IPS DF 19.7 (cell line): Measurements from ENCODE around the gene CLIP1.
"Not testable (repeated sequence)": the region's sequence is repeated elsewhere in the genome, so short reads cannot be mapped to it uniquely, and the experiment has no call there.

Source experiments
- DNase-seq: peaks from one replicate; pipeline ENCODE4 v3.0.0-alpha.2; 2013; ENCODE audit warnings: low read depth, low spot score

Gene CLIP1

GRCh38 chr12:122395319-122395718 lies 27.1 kb downstream of the CLIP1 start:
- no peak for DNase-seq

GRCh38 chr12:122394626-122395194 lies 27.8 kb downstream of the CLIP1 start:
- no peak for DNase-seq

DNA sequence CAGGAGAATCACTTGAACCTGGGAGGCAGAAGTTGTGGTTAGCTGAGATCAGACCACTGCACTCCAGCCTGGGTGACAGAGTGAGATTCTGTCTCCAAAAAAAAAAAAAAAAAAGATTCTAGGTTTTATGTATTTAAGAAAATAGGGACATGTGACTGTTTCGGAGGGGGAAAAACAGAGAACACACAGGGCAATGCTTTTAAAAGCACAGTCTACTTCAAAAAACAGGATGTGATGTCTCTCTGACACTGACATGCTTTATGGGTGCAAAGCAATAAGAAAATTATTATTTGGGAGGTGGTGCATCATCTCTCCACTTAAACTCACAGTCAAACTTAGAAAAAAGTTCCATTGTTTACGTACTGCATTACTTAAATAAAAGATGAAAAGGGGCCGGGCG lies 28.7 kb downstream of the CLIP1 start:
- DNase-seq, result no peak

DNA sequence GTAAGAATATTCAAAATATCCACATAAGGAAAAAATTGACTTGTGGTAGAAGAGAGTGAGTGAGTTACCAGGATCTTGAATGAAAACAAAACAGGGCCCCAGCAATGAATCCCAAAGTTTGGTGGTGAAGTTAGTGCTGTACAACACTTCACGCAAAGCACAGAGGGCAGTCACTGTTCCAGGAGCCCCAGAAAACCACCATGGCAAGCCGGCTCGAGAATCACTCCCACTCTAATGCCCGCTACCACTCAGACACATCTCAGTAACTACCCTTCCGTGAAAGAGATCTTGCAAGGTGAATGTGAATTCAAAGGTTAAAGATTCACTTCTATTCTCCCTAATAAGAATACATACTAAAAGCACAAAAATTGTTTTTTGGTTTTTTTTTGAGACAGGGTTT lies 30.1 kb downstream of the CLIP1 start:
- no peak for DNase-seq

DNA sequence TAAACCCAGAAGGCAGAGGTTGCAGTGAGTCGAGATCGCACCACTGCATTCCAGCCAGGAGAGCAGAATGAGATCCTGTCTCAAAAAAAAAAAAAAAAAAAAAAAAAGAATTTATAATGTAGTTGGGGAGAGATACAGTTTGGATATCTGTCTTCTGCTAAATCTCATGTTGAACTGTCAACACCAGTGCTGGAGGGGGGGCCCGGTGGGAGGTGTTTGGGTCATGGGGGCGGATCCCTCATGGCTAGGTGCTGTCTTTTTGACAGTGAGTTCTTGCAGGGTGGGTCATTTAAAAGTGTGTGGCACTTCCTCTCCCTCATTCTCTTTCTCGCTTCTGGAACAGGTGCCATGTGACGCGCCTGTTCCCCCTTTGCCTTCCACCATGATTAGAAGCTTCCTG lies 32.8 kb downstream of the CLIP1 start:
- DNase-seq, result no peak

DNA sequence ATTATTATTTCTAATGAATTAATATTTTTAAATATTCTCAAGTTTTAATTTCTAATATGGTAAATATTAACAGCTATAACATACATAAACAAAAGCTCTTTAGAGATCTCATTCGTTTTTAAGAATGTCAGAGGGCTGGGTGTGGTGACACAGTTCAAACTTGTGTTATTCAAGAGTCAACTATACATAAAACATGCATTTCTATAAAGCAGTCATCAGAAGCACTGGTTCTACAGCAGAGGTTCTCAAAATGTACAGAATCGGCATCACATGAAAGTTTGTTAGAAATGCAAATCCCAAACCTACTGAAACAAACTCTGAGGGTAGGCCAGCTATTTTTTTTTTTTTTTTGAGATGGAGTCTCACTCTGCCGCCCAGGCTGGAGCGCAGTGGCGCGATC lies 34.6 kb downstream of the CLIP1 start:
- no peak for DNase-seq

DNA sequence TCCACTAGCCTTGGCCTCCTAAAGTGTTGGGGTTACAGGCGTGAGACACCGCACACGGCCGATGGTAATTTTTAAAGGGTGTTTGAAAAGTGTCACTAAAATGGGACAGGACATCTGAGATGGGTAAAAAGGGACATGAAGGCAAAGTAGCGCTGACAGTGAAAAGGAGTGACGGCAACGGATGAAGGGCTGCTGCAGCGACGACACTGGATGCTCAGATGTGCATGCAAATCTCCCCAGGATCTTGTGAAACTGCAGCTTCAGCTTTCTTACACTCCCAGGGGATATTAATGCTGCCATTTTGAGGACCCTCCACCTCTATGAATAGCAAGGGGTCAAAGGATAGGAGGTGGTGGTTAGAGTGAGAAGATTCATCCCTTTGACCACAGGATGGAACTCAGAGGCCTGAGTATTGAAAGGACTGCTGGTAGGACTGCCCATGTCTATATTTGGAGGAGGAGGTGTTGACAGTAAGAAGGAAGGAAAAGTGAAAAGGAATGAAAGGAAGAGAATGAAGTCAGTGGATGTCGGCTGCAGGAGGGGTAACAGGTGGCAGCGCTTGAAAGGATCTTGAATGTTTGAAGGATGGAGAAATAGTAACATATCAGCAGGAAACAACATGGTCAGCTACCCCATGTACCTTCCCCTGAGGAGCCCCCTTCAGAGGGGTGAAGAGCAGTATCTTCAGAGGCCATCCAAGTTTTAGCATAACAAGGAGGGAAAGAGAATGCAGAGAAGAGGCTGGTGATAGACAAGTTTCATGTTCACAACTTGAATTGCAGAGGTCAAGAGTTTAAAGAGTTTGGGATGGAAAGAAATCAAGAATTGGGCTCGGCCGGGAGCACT lies 37.1 kb downstream of the CLIP1 start:
- no peak for DNase-seq

- DNase-seq, result no peak
These were observed 39.5 kb downstream of the CLIP1 start for GRCh38 chr12:122382919-122383350.

DNA sequence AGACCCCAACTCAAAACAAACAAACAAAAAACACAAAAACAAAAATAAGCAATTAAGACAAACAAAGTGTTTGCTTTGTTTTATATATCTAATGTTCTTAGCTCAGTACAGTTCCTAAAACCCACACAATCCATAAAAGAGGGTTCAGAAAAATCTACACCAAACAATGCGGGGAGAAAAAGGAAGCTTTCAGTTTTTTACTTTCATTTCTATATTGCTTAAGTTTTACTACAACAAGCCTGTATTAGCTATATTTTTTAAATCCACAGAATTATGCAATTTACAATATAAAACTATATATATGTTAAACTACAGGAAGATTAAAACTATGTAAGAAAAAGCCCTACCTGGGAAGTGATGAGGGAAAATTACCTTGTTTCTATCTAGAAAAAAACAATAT lies 41.4 kb downstream of the CLIP1 start:
- no peak for DNase-seq

DNA sequence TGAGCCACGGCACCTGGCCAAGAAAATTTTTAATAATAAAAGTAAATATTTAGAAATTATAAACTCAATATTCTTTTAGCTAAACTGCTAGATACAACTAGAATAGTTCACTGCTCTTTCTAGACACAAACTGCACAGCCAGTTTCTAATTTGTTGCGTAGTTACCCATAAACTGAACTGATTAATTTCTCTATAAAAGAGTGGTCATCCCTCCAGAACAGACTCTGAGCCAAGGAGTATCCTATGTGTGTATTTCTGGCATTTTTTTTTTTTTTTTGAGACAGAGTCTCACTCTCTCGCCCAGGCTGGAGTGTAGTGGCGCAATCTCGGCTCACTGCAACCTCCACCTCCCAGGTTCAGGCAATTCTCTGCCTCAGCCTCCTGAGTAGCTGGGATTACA lies 45.7 kb downstream of the CLIP1 start:
- DNase-seq, result not testable (repeated sequence)

GRCh38 chr12:122374707-122375106 lies 47.8 kb downstream of the CLIP1 start:
- no peak for DNase-seq

DNA sequence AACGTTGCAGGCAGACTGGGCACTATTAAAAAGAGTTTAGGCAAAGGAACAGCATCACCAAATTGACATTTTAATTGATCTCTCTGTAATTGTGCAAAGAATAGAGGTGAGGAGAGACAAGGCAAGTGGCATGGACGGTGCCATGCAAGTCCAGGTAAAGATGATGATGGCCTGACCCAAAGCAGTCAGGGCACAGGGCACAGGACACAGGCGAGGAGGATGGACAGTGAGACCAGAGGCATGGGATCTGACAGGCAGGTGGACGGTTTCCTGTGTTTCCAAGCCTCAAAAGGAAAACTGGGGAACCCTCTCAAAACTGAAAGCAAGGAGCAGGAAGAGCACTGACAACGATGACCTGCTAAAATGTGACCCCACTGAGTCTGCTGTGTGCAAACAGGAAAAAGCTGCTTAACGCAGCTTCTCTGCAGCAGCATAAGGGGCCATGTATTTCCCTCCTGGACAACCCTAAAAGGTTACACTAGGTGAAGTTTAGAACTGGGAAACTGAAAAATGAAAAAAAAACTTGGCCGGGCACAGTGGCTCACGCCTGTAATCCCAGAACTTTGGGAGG lies 50.9 kb downstream of the CLIP1 start:
- DNase-seq, result no peak

DNA sequence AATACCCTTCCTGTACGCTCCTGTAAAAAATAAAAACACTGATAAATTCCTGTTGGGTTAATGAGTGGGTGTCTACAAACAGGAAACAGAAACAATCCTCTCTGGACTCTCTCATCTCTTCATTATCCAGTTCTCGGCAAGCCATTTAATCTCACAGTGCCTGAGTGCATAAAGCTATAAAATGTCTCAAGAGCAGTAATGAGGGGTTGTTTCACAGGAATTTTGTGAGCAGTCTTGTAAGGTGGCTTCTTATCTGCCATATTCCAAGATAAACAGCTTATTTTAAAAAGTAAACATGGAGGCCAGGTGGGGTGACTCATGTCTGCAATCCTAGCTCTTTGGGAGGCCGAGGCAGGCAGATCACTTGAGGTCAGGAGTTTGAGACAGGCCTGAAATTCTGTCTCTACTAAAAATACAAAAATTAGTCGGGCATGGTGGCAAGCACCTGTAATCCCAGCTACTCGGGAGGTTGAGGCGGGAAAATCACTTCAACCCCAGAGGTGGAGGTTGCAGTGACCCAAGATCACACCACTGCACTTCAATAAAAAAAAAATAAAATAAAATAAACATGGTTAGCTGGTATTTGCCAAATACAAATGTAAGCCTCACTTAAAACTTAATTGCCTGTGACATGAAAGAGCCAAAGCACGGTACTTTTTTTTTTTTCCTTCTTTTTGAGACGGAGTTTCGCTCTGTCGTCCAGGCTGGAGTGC lies 54.0 kb downstream of the CLIP1 start:
- DNase-seq, result no peak

DNA sequence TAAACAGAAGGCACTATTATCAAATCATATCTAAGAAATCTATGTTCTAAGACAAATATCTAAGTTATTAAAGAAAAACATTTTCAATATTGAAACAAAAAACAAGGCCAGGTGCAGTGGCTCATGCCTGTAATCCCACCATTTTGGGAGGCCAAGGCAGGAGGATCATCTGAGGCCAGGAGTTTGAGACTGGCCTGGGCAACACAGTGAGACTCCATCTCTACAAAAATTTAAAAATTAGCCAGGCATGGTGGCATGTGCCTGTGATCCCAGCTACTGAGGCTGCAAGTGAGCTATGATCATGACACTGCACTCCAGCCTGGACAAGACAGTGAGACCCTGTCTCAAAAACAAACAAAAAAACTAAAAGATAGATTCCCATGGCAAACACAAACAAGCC lies 54.8 kb downstream of the CLIP1 start:
- not testable (repeated sequence) for DNase-seq

DNA sequence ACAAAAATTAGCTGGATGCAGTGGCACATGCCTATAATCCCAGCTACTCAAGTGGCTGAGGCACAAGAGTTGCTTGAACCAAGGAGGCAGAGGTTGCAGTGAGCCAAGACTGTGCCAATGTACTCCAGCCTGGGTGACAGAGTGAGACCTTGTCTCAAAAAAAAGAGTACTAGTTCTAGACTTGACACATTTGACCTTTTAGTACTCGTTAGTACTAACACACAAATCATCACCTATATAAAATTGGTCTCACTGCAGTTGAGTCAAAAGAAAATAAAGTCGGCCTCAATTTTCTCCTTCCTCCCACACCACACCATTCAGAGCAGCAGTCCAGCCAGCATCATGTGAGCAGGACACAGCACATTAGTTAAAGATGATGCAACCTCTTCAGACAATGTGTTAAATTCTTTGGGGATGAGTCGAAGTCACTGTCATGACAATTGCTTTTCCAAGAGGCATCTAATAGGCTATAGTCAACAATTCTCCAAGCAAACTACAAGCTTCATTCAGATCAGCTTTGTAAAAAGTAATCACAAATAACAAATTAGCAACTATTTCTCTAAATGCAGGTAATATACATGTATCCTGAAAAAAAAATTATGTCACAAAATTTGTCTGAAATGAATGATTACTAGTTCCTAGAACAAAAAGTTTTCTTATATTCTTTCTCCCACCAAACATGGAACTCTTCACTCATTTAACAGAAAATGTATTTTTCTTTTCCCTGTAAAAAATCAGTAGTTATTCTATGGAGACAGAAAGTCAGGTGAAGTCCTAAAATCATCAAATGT lies 55.6 kb downstream of the CLIP1 start:
- DNase-seq, result peak; percentile 82

- not testable (repeated sequence) for DNase-seq
These were observed 57.2 kb downstream of the CLIP1 start for GRCh38 chr12:122365226-122365625.

DNA sequence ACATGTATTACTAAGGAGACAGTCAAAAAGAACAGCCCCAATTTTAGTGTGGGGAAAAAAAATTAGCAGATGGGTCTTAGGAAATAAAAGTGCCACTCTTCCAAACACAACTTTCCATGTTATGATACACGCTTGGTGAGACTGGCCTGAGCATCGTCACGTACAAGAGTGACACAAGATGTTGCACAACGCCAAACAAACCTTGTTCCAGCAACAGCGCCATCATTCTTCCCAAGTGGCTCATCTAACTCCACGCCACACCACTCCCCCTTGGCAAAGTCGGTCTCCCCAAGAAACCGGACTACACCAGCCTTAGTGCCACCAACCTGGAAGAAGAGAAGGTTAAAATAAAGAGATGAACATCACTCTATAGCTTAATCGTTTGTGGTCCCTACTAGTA lies 58.7 kb downstream of the CLIP1 start:
- DNase-seq, result no peak

DNA sequence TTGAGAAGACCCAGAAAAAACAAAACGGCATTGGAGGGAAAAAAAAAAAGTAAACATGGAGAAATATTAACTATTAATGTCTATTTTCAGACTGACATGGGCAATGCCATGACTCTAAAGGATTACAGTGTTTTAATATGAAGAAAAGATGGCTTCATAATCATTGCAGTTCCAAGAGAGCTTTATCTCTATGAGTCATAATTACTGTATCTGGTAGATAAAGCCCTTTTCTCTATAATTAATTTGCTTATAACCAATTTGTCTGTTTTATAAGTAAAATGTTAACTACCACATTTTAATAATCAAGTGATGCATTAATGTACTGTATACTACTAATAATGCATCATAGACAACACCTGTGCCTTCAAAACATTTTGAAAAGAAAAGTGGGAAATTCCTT lies 59.7 kb downstream of the CLIP1 start:
- no peak for DNase-seq

- DNase-seq, result not testable (repeated sequence)
These were observed 64.1 kb downstream of the CLIP1 start for GRCh38 chr12:122358403-122358802.

GRCh38 chr12:122357536-122357935 lies 64.9 kb downstream of the CLIP1 start:
- not testable (repeated sequence) for DNase-seq

- DNase-seq, result not testable (repeated sequence)
These were observed 65.5 kb downstream of the CLIP1 start for GRCh38 chr12:122356991-122357390.
